Dermis blood vessel endothelial cell (primary cell): ENCODE data around the gene BID. TPM values are rescaled to one million over a fixed set of nuclear protein-coding genes. Genes with fewer than 3 reads are reported as not detected.
A peak's percentile ranks its signal among the peaks of the same experiment; 100 is the strongest.

ENCODE experiments used
- DNase-seq: peaks from one replicate; pipeline ENCODE4 v3.0.0; 2010
- total RNA-seq: library from RNA; depleted of rRNA; stranded (reverse); fragments of >200 nt; gene quantifications from 2 replicates; pipeline ENCODE4 v1.2.3, GENCODE V29; 2014

BID gene
- total RNA-seq, 1 donor from 2014 or later, result 45.3 TPM

DNA sequence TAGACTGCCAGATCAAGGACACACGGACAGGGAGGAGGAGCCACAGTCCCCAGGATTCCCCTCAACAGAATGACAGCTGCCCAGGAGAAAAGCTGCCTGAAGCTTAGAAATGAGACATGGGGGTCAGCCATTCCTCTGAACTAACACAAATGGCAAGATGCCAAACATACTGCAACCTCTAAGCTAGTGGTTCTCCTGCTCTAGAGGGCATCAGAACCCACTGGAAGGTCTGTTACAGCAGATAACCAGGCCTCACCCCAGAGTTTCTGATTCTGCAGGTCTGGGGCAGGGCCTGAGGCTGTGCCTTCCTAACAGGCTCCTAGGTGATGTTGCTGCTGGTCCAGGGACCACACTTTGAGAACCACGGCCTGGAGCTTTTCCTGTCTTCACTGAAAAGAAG, 28.6 kb upstream of the BID start:
- DNase-seq, result no peak

DNA sequence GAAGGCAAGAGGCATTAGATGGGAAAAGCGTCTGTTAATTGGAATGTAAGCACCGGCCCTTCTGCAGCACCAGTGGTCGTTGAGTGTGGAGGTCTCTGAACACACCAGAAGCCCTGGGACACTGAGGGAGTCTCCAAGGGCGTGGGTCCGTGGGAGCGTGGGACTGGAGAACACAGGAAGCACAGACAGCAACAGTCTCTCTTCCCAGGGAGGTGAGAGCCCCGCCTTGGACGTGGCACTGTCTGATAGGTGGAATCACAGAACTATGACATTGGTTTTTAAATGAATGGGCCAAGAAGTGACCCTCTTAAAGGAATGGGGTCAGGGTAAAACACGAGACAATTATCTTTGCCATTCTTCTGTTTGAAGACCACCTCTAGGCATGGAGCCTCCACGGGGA, 28.1 kb upstream of the BID start:
- DNase-seq, result no peak

DNA sequence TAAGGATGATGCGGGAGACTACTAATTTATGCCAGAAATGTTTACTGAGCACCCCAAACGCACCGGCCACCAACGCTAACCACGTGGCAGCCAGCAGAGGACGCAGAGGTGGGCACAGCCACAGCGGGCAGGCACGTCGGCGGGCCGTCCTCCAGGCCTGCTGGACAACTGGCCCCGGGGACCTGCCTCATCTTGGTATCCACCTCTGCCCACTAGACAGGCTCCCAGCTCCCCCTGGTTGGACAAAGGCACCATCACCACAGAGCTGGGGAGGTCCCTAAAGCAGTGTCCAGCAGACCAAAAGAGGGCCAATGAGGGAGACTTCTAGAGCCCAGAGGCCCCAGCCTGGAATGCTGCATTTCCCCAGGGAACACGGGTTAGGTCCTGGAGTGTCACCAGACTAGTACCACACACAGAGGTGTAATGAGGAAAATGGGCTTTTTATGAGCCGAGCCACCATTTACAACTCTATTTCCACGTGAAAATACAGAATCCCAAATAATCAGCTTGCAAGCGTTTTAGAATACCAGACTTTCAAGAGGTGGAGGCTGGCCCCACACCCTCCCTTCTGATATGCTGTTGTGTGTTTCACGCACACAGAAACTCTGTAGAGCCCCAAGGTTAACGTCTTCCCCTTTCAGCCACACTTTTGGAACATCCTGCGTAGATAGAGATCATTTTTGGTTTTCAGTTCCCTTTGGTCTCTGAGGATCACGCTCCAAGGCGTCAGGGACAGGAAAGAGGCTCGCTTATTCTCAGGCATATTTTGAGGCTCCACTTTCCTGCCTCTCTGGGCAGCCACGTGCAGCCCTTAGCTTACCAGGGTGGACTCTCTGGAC, 23.7 kb upstream of the BID start:
- DNase-seq, result no peak

DNA sequence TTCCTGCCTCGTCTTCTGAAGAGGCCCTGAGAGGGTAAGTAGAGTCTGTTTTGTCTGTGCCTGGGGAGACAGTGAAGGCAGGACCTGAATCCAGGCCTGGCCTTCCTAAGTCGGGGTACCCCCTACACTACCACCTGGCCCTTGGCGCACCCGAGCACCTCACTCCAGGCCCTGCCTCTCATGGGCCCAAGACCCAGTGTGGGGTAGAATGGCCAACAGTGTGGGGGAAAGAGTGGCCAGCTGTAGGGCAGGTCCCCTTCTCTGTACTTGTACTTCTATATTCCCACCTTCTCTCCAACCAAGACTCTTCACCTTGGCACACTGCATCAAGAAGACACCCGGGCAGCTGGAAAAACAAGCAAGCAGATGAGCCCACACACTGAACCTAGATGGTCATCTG, 22.4 kb upstream of the BID start:
- no peak for DNase-seq

DNA sequence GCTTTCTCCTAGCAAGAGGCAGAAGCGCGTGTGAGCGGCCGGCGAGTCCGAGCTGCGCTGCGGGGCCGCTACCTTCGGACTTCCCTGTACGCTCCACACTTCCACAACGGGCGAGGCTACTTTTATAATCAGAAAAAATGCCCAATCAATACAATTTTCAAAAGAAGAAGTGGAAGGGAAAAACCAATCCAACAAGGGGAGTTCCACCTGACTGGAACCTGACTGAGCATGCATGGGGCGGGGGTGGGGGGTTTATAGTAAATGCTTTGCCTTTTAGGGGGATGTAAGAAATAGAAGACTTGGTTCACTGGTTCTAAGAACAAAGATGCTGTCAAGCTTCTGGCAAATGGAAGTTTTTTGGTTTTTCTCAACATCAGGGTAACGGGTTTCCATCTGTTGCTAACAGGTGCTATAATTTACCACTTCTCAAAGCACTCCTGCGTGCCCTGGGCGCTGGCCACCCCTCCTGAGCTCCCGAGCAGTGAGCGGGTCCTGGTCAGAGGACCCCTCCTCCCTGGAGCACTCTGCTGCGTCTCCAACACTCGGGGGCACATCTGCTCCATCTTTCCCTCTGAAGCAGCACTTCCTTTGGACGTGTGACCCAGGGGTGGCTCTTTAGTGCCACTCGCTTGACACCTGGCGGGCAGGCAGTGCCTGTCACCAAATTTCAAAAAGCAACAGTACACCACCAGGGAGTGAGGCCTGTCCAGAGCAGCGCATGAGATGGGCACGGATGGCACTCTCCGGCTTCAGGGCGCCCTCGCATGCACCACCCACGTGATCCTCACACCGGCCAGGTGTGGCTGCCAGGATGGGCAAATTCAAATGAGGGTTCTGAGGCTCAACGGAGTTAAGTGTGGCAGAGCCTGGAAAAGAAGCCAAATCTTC, 21.6 kb upstream of the BID start:
- no peak for DNase-seq

DNA sequence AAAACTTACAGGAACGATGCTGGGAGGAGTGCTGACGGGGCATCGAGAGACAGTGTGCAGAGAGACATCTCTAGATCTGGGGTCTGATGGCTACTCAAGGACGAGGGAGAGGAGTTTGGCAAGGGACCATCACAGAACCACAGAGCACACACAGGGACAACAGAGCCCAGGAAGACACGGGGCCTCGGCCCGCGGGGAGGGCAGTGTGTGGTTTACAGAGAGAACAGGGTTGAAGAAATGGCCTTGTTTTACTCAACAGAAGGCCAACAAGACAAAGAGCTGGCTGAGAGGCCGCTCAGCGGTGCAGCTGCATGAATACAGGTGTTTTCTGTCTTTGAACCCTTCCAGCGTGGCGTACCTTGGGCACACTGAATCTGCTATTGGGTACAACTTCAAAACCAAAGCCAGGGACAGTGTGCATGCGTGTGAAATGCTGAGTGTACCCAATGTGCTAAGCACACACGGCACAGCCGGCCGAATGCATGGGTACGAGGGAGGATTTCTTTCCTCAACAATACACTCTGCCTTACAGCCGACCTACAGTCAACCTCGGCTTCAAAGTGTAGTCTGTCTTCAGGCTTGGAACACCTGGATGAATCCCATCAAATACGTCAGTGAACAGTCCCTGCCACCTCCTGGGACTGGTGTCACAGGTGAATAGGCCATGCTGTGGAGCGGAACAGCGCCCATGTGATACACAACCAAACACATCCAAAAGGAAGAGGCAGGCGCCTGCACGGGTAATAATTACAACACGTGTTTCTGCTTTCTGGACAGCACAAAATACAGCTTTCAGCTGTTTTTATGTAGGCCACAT, 20.7 kb upstream of the BID start:
- no peak for DNase-seq

DNA sequence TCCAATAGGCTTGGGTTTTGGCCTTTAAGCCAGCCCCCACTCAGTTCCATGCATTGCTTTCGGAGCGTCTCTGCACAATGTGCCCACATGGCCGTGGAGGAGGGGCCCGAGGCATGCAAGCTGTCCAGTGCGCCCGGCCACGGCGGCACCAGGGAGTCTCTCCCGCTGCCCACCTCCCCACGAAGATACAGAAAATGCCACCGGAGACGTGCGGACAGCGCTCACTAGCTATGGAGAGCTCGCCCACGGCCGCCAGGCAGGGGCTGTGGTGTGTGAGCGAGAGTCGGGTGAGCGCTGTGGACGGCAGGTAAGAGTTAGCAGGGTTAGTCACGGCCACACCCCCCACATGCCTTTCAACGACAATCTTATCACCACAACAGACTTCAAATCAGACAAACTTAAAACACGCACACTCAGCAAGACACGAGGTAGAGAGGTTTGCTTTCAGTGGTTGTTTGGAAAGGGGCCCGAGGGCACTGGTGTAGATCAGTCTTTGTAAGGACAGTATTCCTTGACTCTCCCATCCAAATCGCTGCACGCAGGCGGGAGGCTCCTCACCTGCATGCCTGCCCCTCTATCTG, 18.7 kb upstream of the BID start:
- no peak for DNase-seq

DNA sequence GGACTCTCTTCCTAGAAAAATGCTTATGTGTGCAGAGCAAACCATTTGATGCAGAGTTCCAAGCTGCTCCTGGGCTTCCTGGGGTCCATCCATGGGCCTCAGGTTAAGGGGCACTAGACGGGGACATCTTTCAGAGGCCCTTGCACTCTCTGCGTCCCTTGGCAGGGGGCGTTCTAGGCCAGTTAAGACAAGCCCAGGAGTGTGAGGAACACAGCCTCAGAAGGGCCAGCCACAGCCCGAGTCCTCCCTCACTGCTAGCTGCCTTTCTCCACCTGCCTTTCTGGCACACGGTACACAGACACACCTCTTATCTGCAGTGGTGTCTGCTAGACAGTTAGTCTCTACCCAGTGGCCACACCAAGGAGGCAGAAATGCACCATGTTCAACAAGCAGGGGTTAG, 18.0 kb upstream of the BID start:
- DNase-seq, result no peak

DNA sequence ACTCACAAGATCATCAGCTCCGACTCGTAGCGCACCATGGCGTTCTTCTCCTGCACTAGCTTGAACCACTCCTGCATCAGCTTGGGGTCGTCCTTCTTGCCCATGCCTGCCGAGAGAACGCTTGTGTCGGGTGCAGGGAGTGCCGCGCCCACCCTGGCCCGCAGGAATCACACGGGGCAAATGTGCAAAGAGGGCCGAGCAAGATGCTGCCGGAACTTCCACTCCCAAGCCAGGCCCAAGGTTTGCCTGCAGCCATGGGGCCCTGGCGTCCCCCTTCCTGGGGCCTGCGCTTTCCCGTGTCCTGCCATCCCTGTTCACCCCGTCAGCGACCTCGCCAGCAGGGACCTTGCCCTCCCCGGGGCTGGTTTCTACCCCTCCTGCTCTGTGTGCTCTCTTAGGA, 16.9 kb upstream of the BID start:
- DNase-seq, result no peak

DNA sequence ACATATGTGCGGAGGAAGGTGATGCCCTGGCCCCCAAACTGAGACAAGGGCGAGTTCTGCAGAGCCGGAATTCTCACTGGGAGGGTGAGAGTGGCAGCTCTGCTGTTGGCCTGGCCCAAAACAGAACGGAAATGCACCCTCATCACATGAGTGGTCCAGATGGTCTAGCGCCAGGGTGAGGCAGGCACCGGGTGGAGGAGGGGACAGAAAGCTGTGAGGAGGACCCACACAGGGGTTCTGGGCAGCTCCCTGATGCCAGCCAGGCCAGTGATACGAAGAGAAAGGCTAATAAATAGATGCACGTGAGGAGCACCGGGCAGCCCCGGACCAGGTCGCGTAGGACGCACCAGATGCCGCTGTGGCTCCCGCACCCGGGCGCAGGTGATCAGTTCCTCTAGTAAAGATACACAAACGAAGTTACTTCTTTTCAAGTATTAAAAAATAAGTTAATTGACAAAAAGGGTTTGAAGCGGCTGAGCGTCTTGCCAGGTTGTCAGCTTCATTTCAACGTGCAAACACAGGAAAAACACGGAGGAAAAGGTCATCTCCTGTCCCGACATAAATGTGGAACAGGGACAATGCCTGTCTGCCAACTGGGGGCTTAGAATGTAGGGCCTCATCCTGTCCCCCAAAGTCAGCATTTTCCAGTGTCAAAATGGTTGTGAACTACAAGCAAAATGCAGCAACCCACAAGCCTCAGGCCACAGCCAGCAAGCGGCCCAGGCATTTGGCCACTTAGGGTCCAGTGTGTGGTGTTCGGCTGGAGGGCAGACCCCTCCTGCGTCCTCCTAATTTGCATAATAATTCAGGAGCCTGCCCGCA, 15.3 kb upstream of the BID start:
- no peak for DNase-seq

DNA sequence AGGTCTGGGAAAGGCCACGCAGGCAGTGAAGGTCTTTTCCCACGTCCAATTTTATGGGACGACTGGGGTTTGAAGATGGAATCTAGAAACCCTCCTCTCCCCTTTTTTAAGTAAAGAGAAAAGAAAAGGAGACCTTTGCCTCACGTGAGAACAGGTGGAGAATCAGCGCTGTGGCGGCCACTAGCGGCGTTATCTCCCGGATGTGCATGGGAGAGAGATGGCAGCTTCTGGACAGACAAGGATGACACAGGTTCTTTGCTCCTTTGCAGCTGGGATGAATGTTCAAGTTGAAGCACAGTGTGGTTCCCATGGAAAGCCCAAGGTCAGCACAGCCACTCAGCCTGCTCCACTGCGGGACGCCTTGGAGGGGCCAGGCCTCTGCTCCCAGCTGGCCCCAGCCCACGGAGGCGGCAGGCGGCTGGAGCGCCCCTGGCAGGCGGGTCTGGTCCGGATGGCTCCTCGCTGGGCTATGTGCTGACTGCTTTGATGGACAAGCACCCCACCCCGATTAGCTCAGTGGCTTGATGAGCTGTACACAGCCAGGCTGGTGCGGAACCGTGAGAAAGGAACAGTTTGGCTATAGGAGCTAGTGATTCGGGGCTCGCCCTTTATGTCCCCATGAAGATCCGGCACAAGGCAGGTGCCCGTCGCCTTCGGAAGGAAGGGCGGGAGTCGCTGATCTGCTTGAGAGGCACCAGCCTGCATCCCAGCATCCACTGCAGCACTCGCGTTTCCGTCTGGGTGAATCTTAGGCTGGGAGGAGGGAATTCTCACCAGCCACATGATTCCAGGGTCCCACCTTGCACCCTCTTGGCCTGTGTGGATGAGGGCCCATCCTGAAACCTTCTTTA, 14.5 kb upstream of the BID start:
- DNase-seq, result no peak

DNA sequence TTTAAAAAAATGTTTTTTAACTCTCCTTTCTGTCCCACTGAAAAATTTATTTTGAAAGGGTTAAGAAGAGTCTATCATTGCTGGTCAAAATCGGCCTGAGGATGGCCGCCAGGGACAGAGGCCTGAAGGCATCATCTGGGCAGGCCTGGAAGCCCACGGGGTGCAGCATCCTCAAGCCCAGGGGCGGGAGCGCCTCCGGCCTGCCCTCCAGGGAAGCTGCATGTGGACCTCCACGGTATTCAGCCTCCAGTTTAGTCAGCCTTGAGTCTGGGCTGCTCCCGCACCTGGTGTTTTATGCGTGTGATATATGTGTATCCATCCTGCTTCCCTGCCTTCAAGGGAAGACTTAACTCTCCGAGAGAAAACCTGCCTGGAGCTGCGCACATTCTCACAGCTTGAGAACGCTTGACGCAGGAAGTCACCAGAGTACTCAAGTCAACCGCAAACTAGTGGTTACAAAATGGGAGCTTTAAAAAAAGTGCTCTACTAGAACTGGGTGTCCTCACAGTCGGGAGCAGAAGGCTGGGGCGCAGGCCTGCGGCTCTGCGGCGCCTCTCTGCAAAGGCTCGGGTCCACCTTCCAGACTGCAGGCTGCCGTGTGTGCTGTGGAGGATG, 13.6 kb upstream of the BID start:
- DNase-seq, result no peak

DNA sequence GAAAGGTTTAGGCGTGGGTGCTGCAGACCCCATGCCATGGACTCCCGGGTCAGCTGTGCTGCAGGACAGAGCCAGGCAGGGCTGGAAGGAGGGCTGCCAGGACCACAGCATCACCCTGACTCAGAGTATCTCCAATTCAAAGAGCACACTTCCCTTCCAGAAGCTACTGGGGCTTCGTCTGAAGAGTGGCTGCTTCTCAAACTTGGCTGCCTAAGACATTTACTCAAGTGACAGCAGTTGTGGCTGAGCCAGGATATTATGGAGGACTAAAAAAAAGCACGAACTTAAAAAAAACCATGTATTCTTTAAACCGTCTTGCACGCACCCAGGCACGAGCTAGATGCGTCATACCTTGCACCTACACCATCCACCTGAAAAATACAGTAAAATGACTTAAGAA, 13.0 kb upstream of the BID start:
- peak; percentile 31 for DNase-seq

DNA sequence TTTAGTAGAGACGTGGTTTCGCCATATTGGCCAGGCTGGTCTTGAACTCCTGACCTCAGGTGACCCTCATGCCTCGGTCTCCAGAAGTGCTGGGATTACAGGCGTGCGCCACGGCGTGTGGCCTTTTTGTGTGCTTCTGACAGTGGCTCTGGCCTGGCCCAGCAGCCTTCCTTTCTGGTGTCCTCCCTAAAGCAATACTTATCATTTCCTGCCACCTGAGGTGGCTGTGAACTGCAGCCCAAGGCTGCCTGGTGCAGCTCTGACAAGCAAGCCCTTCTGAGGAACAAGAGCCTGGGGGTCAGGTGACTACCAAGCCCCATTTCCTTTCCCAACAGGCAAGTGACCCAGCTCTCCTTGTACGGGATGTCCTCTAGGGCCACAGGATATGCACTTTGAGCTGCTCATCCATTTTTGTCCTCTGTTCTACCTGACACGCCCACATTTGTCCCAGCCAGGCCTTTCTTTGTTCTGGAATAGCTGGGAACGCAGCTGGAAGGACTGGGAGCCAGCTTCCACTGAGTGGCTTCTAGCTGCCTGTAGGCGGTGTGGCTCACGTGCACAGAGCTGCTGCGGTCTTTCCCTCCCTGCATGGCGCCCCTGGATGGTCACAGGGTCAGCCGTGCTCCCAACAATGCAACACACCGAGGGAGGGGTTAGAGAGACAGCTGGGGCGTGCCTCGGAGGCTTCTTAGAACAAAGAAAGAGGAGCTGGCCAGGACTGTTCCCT, 12.3 kb upstream of the BID start:
- DNase-seq, result peak; percentile 85

DNA sequence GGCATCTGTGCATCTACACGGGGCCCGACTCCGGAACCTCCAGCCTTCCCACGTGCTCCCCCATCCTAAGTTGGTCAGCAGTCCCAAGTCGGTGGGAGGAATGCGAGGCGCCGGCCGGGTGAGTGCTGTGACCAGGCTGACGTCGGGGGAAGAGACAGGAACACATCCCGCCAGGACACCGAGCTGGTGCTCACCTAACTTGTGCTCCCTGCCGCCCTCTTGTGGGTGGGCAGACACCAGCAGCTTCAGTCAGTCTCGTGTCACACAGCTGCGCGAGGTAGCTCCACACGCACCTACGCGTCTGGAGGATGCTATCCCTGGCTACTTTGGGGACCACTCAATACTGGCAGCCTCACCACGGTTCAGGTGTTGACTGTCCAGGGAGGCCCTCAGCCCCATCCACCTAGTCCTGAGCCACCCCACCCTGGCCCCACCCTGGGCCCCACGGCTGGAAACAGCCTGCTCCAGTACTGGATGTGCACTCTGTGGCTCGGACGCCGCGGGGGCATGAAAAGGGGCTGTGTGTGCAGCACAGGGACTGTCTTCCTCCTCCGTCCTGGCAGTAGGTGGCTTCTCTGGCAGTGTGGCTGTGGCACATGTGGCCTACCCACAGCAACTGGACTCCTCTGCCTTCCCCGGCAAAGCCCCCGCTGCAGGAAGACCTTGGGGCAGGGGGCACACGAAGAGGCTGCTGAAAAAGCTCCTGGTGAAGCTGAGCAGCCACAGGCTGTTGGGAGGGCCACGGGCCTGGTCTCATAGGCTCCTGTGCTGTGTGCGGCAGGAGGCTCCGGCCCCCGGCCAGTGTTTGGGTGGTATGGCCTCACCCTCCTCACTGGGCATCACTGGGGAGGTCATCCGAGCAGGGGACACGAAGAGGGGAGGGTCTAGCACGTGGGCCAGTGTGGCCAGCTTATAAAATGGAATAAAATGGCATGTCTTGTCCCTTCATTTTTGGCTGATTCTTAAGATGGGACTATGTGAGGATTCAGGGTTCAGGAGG, 11.2 kb upstream of the BID start:
- peak; percentile 54 for DNase-seq

DNA sequence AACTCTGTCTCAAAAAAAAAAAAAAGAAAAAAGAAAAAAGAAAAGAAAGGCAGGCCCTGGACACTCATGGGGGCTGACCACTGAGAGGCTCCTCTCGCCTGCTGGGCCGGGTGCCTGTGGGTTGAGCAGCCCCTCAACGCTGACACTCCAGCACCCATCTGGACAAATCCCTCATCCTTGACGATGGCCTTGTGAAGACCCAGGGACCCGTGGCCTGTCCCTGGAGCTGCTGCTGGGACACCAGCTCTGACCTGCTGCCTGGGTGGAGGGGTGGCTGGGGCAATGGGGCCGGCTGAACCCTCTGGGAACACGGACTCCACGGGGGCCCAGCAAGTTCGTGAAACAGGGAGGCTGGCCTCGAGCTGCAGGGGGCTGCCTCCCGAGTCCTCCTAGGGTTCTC, 10.5 kb upstream of the BID start:
- DNase-seq, result no peak

DNA sequence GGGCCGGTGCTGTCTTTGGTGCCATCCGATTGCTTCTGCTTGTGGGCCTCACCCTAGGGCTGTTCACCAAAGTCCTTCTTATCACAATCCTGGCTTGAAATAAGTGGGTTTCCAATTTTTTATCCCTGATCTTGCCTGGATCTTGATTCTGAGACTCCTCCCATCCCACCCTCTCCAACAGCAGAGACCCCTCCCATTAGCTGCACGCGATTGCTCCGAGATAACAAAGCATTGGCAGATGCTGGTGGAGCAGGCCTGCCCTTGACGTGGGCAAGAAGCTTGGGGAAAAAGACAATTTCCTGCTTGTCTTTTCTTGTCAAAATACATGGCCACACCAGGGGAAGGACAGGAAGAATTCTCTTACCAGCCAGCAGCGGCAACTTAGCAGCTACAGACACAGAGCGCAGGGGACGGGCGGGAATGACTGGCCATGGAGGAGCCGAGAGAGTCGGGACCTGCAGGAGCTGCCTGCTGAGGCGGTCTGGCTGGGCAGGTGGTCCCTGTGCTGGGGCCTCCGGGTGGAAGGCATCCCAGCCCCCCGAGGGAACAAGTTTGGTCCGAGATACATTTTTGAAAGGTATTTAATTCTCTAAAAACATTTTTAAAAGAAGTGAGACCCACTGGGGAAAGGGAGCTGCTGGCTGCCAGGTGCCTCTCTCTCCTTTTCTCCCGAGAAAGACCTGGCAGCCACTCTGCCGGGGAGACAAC, 9.7 kb upstream of the BID start:
- DNase-seq, result no peak

DNA sequence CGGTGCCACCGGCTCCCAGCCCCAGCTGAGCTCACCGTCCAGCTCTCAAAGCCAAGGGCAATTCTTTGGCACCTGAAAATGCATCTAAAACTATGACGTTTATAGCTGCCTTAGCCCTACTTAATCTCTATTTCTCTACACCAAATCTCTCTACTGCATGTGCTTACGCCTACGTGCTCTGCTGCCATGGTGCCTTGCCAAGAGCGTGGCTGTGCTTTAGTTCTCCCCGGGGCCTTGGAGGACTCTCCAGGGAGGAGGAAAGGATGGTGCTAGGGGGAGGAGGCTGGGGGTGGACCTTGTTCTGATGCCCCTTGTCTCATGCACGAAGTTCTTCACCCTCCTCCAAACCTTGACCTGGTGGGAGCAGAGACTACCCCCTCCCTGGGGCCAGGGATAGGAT, 9.0 kb upstream of the BID start:
- no peak for DNase-seq
